Osteocyte (in vitro differentiated cells): ENCODE results near the gene USP49. TPM values are rescaled to one million over a fixed set of nuclear protein-coding genes. Genes with fewer than 3 reads are reported as not detected.

ENCODE experiments used
- DNase-seq: peaks from one replicate; pipeline ENCODE4 v3.0.0; 2021; ENCODE audit warnings: mixed read lengths; ENCODE audit not compliant: unreplicated experiment; ENCODE audit errors: extremely low spot score
- H3K27ac Mint-ChIP-seq: one replicate; pipeline ENCODE4 v1.8.0; 2021; ENCODE audit warnings: mild to moderate bottlenecking, mixed read lengths; ENCODE audit not compliant: unreplicated experiment
- H3K27me3 Mint-ChIP-seq: one replicate; pipeline ENCODE4 v1.8.0; 2021; ENCODE audit warnings: mixed read lengths; ENCODE audit not compliant: unreplicated experiment
- H3K36me3 Mint-ChIP-seq: one replicate; pipeline ENCODE4 v1.8.0; 2021; ENCODE audit warnings: mixed read lengths; ENCODE audit not compliant: unreplicated experiment
- H3K4me1 Mint-ChIP-seq: one replicate; pipeline ENCODE4 v1.8.0; 2021; ENCODE audit warnings: mixed read lengths; ENCODE audit not compliant: unreplicated experiment
- H3K4me3 Mint-ChIP-seq: one replicate; pipeline ENCODE4 v1.8.0; 2021; ENCODE audit warnings: mild to moderate bottlenecking, moderate library complexity, mixed read lengths; ENCODE audit not compliant: unreplicated experiment
- H3K9me3 Mint-ChIP-seq: one replicate; pipeline ENCODE4 v1.8.0; 2021; ENCODE audit warnings: mixed read lengths; ENCODE audit not compliant: unreplicated experiment
- CTCF ChIP-seq: fragments of 200-600 bp; sonication (generic); IDR thresholded peaks from 2 replicates; pipeline ENCODE4 v1.5.0; 2021; ENCODE audit warnings: antibody characterized with exemption, mild to moderate bottlenecking, moderate library complexity
- total RNA-seq: library from RNA; stranded (reverse); gene quantifications from 2 replicates; pipeline ENCODE4 v1.2.1, GENCODE V29; 2021

USP49 gene
- total RNA-seq, 1 donor from 2014 or later, result 5.2 TPM

- H3K27ac Mint-ChIP-seq, result peak overlapping the region; percentile 65
- peaks cover 23% of the 10 kb centered on the region for H3K4me1 Mint-ChIP-seq
These were observed 115.8 kb downstream of the USP49 start for GRCh38 chr6:41779336-41779735.

DNA sequence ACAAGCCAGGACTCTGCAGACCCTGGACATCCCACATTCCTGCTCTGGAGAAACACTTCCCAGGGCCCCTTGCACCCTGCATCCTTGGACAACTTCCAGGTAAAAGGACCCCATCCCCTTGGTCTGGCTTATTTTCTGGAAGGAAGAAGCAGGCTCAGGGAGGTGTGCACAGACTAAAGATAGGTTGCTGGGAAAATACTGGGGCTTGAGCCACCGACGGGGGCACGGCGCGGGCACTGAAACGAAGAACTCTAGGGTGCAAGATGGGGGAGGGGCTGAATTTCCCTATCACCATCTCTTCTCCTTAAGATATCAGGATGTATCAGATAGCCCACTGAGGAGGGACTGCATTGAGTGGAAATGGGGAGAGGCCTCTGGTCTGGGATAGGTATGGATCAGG, 116.3 kb downstream of the USP49 start:
- Mint-ChIP-seq H3K36me3 (peaks cover 2% of the 10 kb centered on the region), H3K27me3 (no peaks in the 10 kb centered on the region), H3K4me1 (peaks cover 23% of the 10 kb centered on the region), H3K27ac (peak overlapping the region; percentile 65), H3K9me3 (no peaks in the 10 kb centered on the region), H3K4me3 (peak overlapping the region; percentile 87)
- DNase-seq, result no peak
- TF ChIP-seq CTCF, result no peak

More at GRCh38 chr6:41779336-41779735, 115.8 kb downstream of the USP49 start:
- Mint-ChIP-seq H3K27me3 (no peaks in the 10 kb centered on the region), H3K4me3 (peak overlapping the region; percentile 87), H3K9me3 (no peaks in the 10 kb centered on the region), H3K36me3 (peaks cover 2% of the 10 kb centered on the region)
- TF ChIP-seq CTCF, result no peak
- DNase-seq, result no peak

- H3K4me3 Mint-ChIP-seq, result peak overlapping the region; percentile 14
- no peaks in the 10 kb centered on the region for H3K9me3 Mint-ChIP-seq
- H3K4me1 Mint-ChIP-seq, result peaks cover 23% of the 10 kb centered on the region
- peaks cover 2% of the 10 kb centered on the region for H3K36me3 Mint-ChIP-seq
- no peaks in the 10 kb centered on the region for H3K27me3 Mint-ChIP-seq
- H3K27ac Mint-ChIP-seq, result no peak overlapping the region
- no peak for TF ChIP-seq CTCF
- DNase-seq, result no peak
These were observed 117.5 kb downstream of the USP49 start for GRCh38 chr6:41777551-41778285.

- Mint-ChIP-seq H3K9me3 (no peaks in the 10 kb centered on the region), H3K4me1 (peaks cover 12% of the 10 kb centered on the region), H3K36me3 (peaks cover 9% of the 10 kb centered on the region), H3K27me3 (no peaks in the 10 kb centered on the region), H3K4me3 (no peak overlapping the region), H3K27ac (no peak overlapping the region)
- TF ChIP-seq CTCF, result no peak
- DNase-seq, result no peak
These were observed 119.8 kb downstream of the USP49 start for GRCh38 chr6:41775293-41775882.

DNA sequence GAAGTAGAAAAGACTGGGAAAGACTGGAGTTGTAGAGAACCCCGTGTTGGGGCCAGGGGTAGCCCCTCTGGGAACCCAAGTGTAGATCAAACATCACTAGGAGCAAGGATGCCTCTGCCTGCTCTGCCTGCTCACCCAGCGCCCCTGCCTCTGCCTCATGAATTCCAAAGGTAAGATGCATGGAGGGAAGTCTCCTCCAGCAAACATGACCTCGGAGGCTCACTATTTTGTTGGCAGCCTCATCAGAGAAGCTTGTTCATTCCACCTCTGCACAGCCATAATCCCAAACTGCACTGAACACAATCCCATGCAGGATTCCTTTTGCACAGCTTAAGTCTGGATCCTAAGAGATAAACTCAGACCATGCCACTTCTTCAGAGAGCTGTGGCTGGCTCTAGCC, 120.3 kb downstream of the USP49 start:
- Mint-ChIP-seq H3K36me3 (peaks cover 11% of the 10 kb centered on the region), H3K27ac (no peak overlapping the region), H3K4me3 (no peak overlapping the region), H3K9me3 (no peaks in the 10 kb centered on the region), H3K4me1 (peaks cover 11% of the 10 kb centered on the region), H3K27me3 (no peaks in the 10 kb centered on the region)
- no peak for TF ChIP-seq CTCF
- no peak for DNase-seq
